GM12801 (cell line): ENCODE results near the gene ZEB2.

Experiments
- CTCF ChIP-seq: IDR thresholded peaks from one replicate; pipeline ENCODE4 v1.5.1; 2011; ENCODE audit warnings: control low read depth; ENCODE audit not compliant: insufficient read length; ENCODE audit errors: extremely low read depth

The ZEB2 gene

GRCh38 chr2:144546933-144547332, 27.0 kb upstream of the ZEB2 start:
- no peak for TF ChIP-seq CTCF

GRCh38 chr2:144545787-144546186, 25.9 kb upstream of the ZEB2 start:
- no peak for TF ChIP-seq CTCF

- TF ChIP-seq CTCF = no peak
Observed at GRCh38 chr2:144544053-144544452, 24.1 kb upstream of the ZEB2 start.

GRCh38 chr2:144541396-144541795, 21.5 kb upstream of the ZEB2 start:
- TF ChIP-seq CTCF = no peak

- TF ChIP-seq CTCF = no peak
Observed at GRCh38 chr2:144539289-144539782, 19.4 kb upstream of the ZEB2 start.

GRCh38 chr2:144535300-144535699, 15.4 kb upstream of the ZEB2 start:
- no peak for TF ChIP-seq CTCF

- TF ChIP-seq CTCF = no peak
Observed at GRCh38 chr2:144533221-144533620, 13.3 kb upstream of the ZEB2 start.

GRCh38 chr2:144530596-144530995, 10.7 kb upstream of the ZEB2 start:
- no peak for TF ChIP-seq CTCF
